SK-N-SH (cell line): Measurements from ENCODE around the gene VAMP8. TPM values are rescaled to one million over a fixed set of nuclear protein-coding genes. Genes with fewer than 3 reads are reported as not detected.

Source experiments
- CTCF ChIA-PET: fragments of 300-600, 350-600 bp; formaldehyde crosslinking; extraction: SDS; loops from one replicate; lab custom pipeline; 2021; lab: Yijun Ruan, JAX
- POLR2A ChIA-PET: fragments of 350-600 bp; sonication (Branson Sonifier 250); formaldehyde crosslinking; extraction: SDS; loops from one replicate; lab custom pipeline; 2020; ENCODE audit warnings: antibody characterized with exemption, inconsistent platforms; lab: Yijun Ruan, JAX
- DNase-seq: peaks from one replicate; pipeline ENCODE4 v3.0.0; 2012
- H2AFZ ChIP-seq: fragments of 200-600 bp; sonication (generic); 2 replicates; pipeline ENCODE4 v1.8.1; 2016; ENCODE audit warnings: antibody characterized with exemption, mild to moderate bottlenecking, low read depth
- H3F3A ChIP-seq: fragments of 200-600 bp; sonication (generic); replicated peaks from 2 replicates; pipeline ENCODE3; 2016; ENCODE audit warnings: antibody characterized with exemption, mild to moderate bottlenecking; ENCODE audit not compliant: insufficient read depth
- H3K27ac ChIP-seq, 2 experiments: fragments of 200-500 bp in 1 of 2; fragments of 200-600 bp in 1 of 2; sonication (Bioruptor generic) in 1 of 2; sonication (generic), shearing (Covaris generic) in 1 of 2; 2 replicates each; pipeline versions ENCODE4 v1.5.1 to v1.6.1; 2014 to 2016; ENCODE audit warnings: low read depth in 2 of 2, inconsistent platforms in 1 of 2, low read length in 1 of 2, mild to moderate bottlenecking in 1 of 2, mixed read lengths in 1 of 2
- H3K27me3 ChIP-seq: fragments of 200-600 bp; sonication (generic), shearing (Covaris generic); 2 replicates; pipeline ENCODE4 v1.6.1; 2016; ENCODE audit warnings: mixed run types; ENCODE audit not compliant: insufficient read depth
- H3K36me3 ChIP-seq, 2 experiments: fragments of 200-500 bp in 1 of 2; fragments of 200-600 bp in 1 of 2; sonication (Bioruptor generic) in 1 of 2; sonication (generic) in 1 of 2; replicated peaks in 1 of 2; 2 replicates each; pipeline versions ENCODE3 to v1.5.1; 2014 to 2016; ENCODE audit warnings: low read length in 1 of 2, mild to moderate bottlenecking in 1 of 2; ENCODE audit not compliant: insufficient read depth in 2 of 2, control insufficient read depth in 1 of 2
- H3K4me1 ChIP-seq, 2 experiments: fragments of 200-500 bp in 1 of 2; fragments of 200-600 bp in 1 of 2; sonication (Bioruptor generic) in 1 of 2; sonication (generic), shearing (Covaris generic) in 1 of 2; 2 replicates each; pipeline versions ENCODE4 v1.5.1 to v1.6.1; 2014 to 2016; ENCODE audit warnings: low read depth in 1 of 2, low read length in 1 of 2, mixed run types in 1 of 2; ENCODE audit not compliant: insufficient read depth in 2 of 2, control insufficient read depth in 1 of 2
- H3K4me2 ChIP-seq: fragments of 200-600 bp; sonication (generic), shearing (Covaris generic); 2 replicates; pipeline ENCODE4 v1.6.1; 2017; ENCODE audit warnings: mixed run types
- H3K4me3 ChIP-seq, 2 experiments: fragments of 200-500 bp in 1 of 2; fragments of 200-600 bp in 1 of 2; sonication (Bioruptor generic) in 1 of 2; sonication (generic), shearing (Covaris generic) in 1 of 2; 2 replicates each; pipeline versions ENCODE4 v1.5.1 to v1.8.1; 2014 to 2016; ENCODE audit warnings: low read depth in 2 of 2, inconsistent platforms in 1 of 2, low read length in 1 of 2, mild to moderate bottlenecking in 1 of 2, mixed read lengths in 1 of 2, moderate library complexity in 1 of 2
- H3K79me2 ChIP-seq: fragments of 200-600 bp; sonication (generic); 2 replicates; pipeline ENCODE4 v1.8.1; 2017; ENCODE audit warnings: mild to moderate bottlenecking; ENCODE audit not compliant: insufficient read depth
- H3K9ac ChIP-seq: fragments of 200-600 bp; sonication (generic); 2 replicates; pipeline ENCODE4 v1.6.1; 2017; ENCODE audit warnings: mixed run types
- H3K9me2 ChIP-seq: fragments of 200-600 bp; sonication (generic); 2 replicates; pipeline ENCODE4 v1.6.1; 2017; ENCODE audit warnings: mixed run types
- H3K9me3 ChIP-seq: fragments of 200-600 bp; sonication (generic); 2 replicates; pipeline ENCODE4 v1.6.1; 2017; ENCODE audit warnings: mixed run types, mild to moderate bottlenecking, moderate library complexity
- H4K20me1 ChIP-seq: fragments of 200-600 bp; sonication (generic); 2 replicates; pipeline ENCODE4 v1.6.1; 2017; ENCODE audit warnings: mild to moderate bottlenecking, mixed run types; ENCODE audit not compliant: insufficient read depth
- CHD2 ChIP-seq: fragments of 150-350 bp; IDR thresholded peaks from 2 replicates; pipeline ENCODE4 v1.6.1; 2018; ENCODE audit warnings: low read length; ENCODE audit not compliant: partially characterized antibody
- CTCF ChIP-seq: fragments of 200-600 bp; sonication (generic); IDR thresholded peaks from 2 replicates; pipeline ENCODE4 v1.6.1; 2017; ENCODE audit warnings: antibody characterized with exemption, mild to moderate bottlenecking, moderate library complexity
- ELF1 ChIP-seq: IDR thresholded peaks from 2 replicates; pipeline ENCODE4 v1.4.0; 2012
- EP300 ChIP-seq, 2 experiments: IDR thresholded peaks; 2 replicates each; pipeline versions ENCODE4 v1.4.0 to v1.6.1; 2012; ENCODE audit warnings: borderline replicate concordance in 1 of 2, low read depth in 1 of 2, low read length in 1 of 2
- FOSL2 ChIP-seq: IDR thresholded peaks from 2 replicates; pipeline ENCODE4 v1.4.0; 2012; ENCODE audit warnings: low read depth, mild to moderate bottlenecking, moderate library complexity, borderline replicate concordance
- FOXJ3 ChIP-seq: sonication (generic); formaldehyde crosslinking; IDR thresholded peaks from 2 replicates; pipeline ENCODE4 v1.5.1; 2020; ENCODE audit warnings: mild to moderate bottlenecking, missing genetic modification reagents
- IRF3 ChIP-seq: fragments of 150-350 bp; IDR thresholded peaks from 2 replicates; pipeline ENCODE4 v1.6.1; 2016; ENCODE audit warnings: mild to moderate bottlenecking, low read depth, low read length
- MAX ChIP-seq: IDR thresholded peaks from 2 replicates; pipeline ENCODE4 v1.4.0; 2012; ENCODE audit warnings: low read depth
- MEF2A ChIP-seq: IDR thresholded peaks from 2 replicates; pipeline ENCODE4 v1.4.0; 2012; ENCODE audit warnings: low read depth, borderline replicate concordance
- MXI1 ChIP-seq: IDR thresholded peaks from 2 replicates; pipeline ENCODE4 v1.6.1; 2012; ENCODE audit warnings: mild to moderate bottlenecking, low read depth, low read length, improper control_type of control experiment
- NFIC ChIP-seq: IDR thresholded peaks from 2 replicates; pipeline ENCODE4 v1.4.0; 2012; ENCODE audit warnings: borderline replicate concordance
- NRF1 ChIP-seq: IDR thresholded peaks from 2 replicates; pipeline ENCODE4 v1.6.1; 2012; ENCODE audit warnings: low read depth, mild to moderate bottlenecking, low read length
- PBX3 ChIP-seq: IDR thresholded peaks from 2 replicates; pipeline ENCODE4; 2012
- RFX5 ChIP-seq: IDR thresholded peaks from 2 replicates; pipeline ENCODE4 v1.6.1; 2012; ENCODE audit warnings: mild to moderate bottlenecking, improper control_type of control experiment, low read length
- SMC3 ChIP-seq: IDR thresholded peaks from 2 replicates; pipeline ENCODE4 v1.6.1; 2012; ENCODE audit warnings: low read depth, low read length, improper control_type of control experiment
- TAF1 ChIP-seq: IDR thresholded peaks from 2 replicates; pipeline ENCODE4 v1.6.1; 2012; ENCODE audit warnings: low read depth, mild to moderate bottlenecking, low read length, moderate library complexity, borderline replicate concordance
- TEAD4 ChIP-seq: IDR thresholded peaks from 2 replicates; pipeline ENCODE4 v1.4.0; 2012; ENCODE audit warnings: mild to moderate bottlenecking, borderline replicate concordance; ENCODE audit not compliant: insufficient read depth
- USF2 ChIP-seq: fragments of 150-350 bp; IDR thresholded peaks from 2 replicates; pipeline ENCODE4 v1.6.1; 2017; ENCODE audit warnings: antibody characterized with exemption, low read length, low read depth, borderline replicate concordance
- YY1 ChIP-seq: IDR thresholded peaks from 2 replicates; pipeline ENCODE4 v1.4.0; 2012; ENCODE audit warnings: low read depth, mild to moderate bottlenecking
- WGBS: methylation state at CpG from one replicate; pipeline ENCODE4 v1.1.6; 2017; ENCODE audit warnings: low lambda C conversion rate; 5-methylcytosine and 5-hydroxymethylcytosine counted together
- polyA plus RNA-seq, 3 experiments: library from polyadenylated mRNA; depleted of rRNA; stranded (reverse); fragments of >200 nt; gene quantifications; 2 replicates each; pipeline ENCODE4 v1.2.3, GENCODE V29; 2012

Gene VAMP8
- polyA plus RNA-seq, 1 of the 3 experiments (the other 2 are of a cell fraction) = 0.72 TPM

- peaks cover 13 to 27% of the 10 kb centered on the region in 2 experiments; a peak in 3 of 4 replicates for H3K4me1 ChIP-seq
- DNase-seq = no peak
- no peaks in the 10 kb centered on the region for H3K36me3 ChIP-seq
- no peaks in the 10 kb centered on the region for H3K9me3 ChIP-seq
- no peaks in the 10 kb centered on the region; the same call in 1 of the 2 replicates for H3K27me3 ChIP-seq
- no peak overlapping the region for H3K4me3 ChIP-seq
- H3K27ac ChIP-seq = no peak overlapping the region
- H3K79me2 ChIP-seq = peaks cover 24% of the 10 kb centered on the region
- no peaks in the 10 kb centered on the region for H3K9me2 ChIP-seq
- TF ChIP-seq EP300 (IDR thresholded peaks at IDR 0.05; ENCODE audit: borderline replicate concordance in 1 of 2, low read depth in 1 of 2, low read length in 1 of 2) (no peak), YY1 (no peak), TAF1 (no peak), FOXJ3 (CRISPR knock-in tag) (no peak), FOSL2 (no peak), RFX5 (no peak), MEF2A (no peak), IRF3 (no peak), SMC3 (no peak), MAX (no peak), TEAD4 (no peak), NRF1 (no peak), USF2 (no peak), CHD2 (no peak), NFIC (no peak), CTCF (no peak), ELF1 (no peak), PBX3 (no peak), MXI1 (no peak)
- TF ChIP-seq, all 33 proteins: peak for 0
- no peak overlapping the region for H3K9ac ChIP-seq
- WGBS = 95% methylated on average over 3 of the region's 3 CpGs
- H3F3A ChIP-seq = no peaks in the 10 kb centered on the region
- H3K4me2 ChIP-seq = no peak overlapping the region
- ChIA-PET POLR2A (interaction anchor here (1.0 to 5.9 kb wide), 4 partner anchors 10 to 115 kb away, joined by 4 to 135 read pairs (median 4); no protein-coding TSS in a partner anchor), CTCF (interaction anchor here (5.8 kb wide), 1 partner anchor 9 kb away, joined by 67 read pairs; no protein-coding TSS in a partner anchor)
- no peak overlapping the region for H2AFZ ChIP-seq
- H4K20me1 ChIP-seq = no peaks in the 10 kb centered on the region
Observed at GRCh38 chr2:85534099-85534498, 43.3 kb upstream of the VAMP8 start.
